Measurements from ENCODE around the gene TSHZ2.

TSHZ2 gene

DNA sequence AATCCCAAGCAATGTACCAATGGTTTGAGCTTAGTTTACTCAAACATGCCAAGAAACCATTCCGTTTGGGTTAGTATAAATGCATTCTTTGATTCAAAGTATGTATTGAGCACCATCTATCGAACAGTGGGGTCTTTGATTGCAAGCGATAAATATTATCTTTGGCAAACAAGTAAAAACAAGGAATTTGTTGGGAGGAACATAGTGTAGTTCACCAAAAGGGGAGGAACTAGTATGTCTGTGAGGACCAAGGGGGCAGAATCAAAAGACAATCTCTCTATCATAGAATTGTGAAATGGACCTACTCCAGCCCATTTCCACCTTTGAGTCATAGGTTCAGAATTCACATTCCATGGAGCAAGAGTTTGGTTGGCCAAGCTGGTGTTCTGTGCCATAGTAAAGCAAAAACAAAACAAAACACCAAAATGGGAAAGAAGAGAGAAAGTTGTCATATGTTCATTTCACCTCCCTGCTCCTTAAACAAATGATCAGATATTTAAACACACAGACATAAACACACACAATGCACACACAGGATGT lies 266.0 kb downstream of the TSHZ2 start:
- no peak for DNase-seq (ENCODE audit: low read depth, low spot score)

DNA sequence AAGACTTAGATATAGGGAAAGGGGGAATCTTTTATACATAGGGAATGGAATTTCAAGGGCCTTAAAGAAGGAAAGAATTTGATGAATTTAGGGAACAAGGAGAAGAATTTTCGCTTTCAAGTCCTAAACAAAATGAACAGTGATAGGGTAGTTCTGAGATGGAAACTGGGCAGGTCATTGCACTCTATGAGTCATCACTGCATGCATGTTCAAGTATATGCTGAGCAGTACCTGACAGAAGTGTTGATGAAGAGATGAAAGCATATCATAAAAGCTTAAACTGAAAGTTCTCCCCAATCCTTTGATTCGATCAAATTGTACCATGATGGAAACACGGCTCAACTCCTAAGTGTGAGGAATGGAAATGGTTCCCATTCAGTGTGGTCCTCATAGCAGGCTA lies 271.0 kb downstream of the TSHZ2 start:
- DNase-seq (ENCODE audit: low read depth, low spot score) = no peak

DNA sequence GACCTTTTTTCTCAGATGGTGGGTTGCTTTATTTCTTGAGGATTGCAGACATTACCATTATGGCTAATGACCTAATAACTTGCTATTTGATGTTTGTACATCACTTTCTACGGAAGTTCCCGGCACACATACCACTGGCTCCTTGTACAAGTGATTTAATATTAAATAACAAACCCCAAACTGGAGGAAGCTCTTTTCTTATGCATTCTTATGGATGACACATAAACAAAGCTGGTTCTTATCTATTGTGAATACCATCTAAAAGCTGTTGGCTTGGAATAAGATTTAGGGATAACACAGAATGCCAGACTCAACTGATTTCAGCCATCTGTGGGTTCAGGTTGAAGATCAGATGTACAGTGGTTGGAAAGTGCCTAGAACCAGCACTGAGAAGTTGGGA lies 272.6 kb downstream of the TSHZ2 start:
- no peak for DNase-seq (ENCODE audit: low read depth, low spot score)

DNA sequence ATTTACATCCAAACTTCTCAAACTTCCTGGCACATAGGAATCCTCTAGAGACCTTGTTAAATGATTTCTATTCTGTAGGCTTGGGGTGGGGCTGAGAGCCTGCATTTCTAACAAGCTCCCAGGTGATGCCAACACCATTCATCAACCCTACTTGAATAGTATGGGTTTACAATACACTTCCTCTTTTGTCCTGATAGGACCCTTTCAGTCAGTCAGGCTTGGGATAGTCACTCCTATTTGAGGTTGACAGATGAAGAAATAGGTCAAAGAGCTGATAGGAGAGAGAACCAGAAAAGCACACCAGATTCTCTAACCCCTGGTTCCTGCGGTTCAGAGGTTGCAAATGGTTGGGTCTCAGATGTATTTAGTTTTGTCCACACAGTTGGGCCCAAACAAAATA lies 273.4 kb downstream of the TSHZ2 start:
- no peak for DNase-seq (ENCODE audit: low read depth, low spot score)

DNA sequence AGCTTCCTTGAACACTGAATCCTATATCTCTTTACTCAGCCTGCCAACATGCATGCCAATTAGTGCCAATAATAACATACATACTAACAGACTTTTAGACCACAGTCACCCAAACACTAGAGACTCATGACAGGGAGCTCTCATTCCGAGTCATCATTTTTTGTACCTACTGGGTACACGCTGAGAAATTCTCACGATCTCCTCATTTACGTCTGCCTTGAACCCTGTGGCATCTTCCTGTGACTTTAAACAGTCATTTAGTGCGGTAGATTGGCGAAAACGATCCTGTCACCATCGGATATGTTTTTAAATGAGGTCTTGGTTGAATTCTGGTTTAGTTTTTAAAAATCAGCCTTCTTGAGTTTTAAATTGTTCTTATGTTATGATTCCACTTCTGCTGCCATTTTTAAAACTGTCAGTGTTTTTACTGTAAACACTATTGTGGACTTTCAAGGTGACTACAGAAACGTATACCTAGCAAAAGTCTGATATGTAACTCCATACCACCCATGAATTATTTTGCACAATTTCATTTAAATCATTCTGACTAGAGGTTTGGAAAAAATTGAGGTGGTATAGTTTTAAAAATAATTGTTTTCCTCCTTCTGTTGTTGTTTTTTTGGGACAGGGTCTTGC lies 275.4 kb downstream of the TSHZ2 start:
- DNase-seq (ENCODE audit: low read depth, low spot score) = no peak

DNA sequence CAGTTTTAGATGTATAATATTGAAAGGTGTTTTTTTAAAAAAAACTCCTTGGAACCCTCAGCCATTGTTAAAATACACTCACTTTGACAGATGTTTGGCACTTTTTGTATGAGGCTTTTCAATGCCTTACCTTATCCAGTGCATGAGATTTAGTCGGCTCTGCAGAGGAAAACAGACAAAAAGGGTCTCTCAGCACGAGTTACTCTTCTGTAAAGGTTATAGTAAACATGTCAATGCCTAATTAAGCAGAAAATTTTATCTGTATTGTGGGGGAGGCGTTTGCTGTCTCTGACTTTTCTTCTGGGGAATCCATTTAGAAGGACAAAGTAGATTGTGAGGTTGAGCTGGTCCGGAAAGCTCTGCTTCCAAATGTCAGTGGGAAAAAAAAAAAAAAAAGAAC lies 278.3 kb downstream of the TSHZ2 start:
- DNase-seq (ENCODE audit: low read depth, low spot score) = no peak

DNA sequence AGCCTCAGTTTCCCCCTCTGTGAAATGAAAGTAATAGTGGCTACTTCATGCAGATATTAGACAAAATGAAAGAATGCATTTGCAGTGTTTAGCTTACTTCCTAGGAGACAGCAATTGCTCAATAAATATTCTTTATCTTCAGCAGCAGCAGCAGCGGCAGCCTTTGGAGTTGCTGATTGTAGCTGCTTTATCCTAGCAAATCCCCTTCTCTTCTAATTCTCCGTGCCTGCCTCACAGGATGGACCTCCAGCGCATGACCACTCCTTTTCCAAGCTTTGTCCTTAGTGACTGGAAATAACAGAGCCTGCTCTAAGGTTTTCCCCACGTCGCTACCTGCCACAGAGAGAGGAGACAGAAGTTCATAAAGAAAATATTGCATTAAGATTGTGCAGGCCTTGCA lies 279.8 kb downstream of the TSHZ2 start:
- no peak for DNase-seq (ENCODE audit: low read depth, low spot score)

DNA sequence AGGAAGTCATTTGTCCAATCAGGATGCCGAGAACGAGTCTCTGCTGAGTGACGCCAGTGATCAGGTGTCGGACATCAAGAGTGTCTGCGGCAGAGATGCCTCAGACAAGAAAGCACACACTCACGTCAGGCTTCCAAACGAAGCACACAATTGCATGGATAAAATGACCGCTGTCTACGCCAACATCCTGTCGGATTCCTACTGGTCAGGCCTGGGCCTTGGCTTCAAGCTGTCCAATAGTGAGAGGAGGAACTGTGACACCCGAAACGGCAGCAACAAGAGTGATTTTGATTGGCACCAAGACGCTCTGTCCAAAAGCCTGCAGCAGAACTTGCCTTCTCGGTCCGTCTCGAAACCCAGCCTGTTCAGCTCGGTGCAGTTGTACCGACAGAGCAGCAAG lies 281.5 kb downstream of the TSHZ2 start:
- no peak for DNase-seq (ENCODE audit: low read depth, low spot score)

DNA sequence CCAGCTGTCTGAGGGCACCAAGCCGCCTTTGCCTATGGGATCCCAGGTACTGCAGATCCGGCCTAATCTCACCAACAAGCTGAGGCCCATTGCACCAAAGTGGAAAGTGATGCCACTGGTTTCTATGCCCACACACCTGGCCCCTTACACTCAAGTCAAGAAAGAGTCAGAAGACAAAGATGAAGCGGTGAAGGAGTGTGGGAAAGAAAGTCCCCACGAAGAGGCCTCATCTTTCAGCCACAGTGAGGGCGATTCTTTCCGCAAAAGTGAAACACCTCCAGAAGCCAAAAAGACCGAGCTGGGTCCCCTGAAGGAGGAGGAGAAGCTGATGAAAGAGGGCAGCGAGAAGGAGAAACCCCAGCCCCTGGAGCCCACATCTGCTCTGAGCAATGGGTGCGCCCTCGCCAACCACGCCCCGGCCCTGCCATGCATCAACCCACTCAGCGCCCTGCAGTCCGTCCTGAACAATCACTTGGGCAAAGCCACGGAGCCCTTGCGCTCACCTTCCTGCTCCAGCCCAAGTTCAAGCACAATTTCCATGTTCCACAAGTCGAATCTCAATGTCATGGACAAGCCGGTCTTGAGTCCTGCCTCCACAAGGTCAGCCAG lies 283.0 kb downstream of the TSHZ2 start:
- DNase-seq (ENCODE audit: low read depth, low spot score) = no peak

DNA sequence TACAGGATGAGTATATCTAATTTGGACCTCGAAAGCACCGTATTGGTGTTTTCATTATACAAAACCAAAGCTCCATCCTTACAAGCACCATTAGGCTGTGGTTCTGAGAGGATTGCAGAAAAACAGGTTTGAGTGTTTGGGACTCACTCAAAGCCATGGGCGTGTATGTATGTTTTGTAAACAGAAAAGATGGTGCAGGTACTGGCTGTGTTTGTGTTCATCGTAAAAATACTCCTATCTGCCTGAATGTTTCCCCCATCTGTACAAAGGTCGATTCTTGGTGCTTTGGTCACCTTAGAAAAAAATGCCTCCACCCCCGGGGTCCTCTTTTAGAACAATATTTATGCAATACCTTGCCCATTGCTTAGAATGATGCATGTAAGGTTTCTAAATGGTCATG lies 286.6 kb downstream of the TSHZ2 start:
- DNase-seq (ENCODE audit: low read depth, low spot score) = no peak

DNA sequence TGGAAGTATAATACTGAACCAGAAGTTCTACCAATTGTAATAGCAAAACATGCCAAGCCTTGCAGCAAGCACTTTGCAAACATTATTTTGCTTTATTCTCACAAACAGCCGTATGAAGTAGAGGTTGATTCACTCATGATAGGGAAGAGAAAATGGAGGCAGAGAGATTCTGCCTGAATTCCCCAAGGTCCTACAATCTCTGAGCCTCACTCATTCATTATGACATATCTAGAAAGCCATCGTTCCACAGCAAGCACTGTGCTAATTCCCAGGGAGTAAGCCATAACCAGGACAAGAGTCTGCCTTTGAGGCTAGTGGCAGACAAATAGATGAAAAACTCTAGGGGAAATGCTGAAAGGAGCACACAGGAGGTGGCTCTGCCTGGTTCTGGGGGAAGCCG lies 288.0 kb downstream of the TSHZ2 start:
- DNase-seq (ENCODE audit: low read depth, low spot score) = no peak

DNA sequence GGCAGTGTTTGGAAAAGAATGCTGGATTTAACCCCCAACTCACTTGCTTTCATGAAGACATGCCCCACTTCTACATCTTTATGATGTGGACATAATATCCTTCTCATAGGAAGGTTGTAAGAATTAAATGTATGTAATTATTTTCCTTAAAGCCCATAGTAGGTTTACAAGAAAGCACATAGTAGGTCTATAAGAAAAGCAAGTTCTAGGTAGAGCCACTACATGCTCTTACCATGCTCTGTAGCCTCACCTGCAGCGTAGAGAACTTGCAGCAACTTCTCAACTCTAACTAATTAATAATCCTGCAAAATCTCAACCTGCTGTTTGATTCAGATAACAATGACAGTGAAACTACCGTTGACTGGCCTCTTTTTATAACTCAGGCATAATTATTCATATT lies 288.4 kb downstream of the TSHZ2 start:
- no peak for DNase-seq (ENCODE audit: low read depth, low spot score)

DNA sequence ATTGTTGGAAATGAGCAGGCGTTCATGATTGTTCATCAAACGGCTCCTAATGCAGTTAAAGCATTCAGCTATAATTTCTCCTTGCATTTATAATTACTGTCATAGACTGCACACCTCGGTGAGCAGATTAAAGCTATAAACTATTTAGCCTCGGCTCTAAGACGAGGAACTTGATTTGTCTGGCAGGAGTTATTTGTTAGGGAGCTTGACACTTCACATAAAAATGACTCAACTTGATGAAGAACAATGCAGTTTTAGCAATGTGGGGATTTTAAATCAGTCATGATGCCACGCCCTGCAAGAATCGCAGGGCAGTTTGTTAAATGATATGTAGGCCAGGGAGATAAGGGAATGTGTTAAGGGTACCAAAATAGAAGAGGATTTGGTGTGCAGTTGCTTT lies 290.2 kb downstream of the TSHZ2 start:
- no peak for DNase-seq (ENCODE audit: low read depth, low spot score)

DNA sequence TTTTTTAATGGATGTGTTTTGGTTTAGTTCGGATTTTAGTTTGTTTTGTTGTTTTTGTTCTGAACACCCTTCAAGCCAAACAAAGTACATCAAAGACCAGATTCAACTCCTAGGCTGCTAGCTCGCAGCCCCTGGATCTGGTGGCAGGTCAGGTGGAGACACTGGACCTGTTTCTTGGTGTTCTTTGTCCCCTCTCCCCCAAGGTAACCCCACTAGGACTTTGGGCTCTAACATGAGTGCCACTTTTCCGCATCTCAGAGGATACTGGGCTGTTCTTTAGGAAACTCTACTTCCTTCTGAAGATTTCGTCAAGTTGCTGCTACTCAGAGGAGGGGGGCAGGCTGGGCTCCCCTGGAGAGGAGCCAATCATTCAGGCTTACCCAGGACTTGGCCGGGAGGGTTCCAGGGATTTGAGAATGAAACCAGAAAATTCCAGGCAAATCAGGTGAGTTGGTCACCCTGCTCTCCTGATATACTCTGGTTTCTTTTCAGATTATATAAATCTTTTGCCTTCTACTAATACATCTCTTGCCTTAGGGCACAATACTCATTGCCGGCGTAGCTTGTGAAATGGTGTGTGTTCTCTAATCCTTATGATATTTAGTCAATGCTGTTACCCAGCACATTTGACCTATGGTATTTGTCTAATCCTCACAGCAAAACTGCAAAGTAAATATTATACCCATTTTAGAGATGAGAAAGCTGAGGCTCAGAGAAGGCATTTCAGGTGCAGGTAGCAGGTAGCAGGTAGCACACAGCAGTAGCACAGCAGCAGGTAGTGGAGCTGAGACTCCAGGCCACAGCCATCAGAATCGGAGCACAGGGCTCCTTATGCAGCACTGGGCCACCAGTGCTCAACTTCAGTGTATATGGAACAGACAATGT lies 291.6 kb downstream of the TSHZ2 start:
- DNase-seq (ENCODE audit: low read depth, low spot score) = no peak

DNA sequence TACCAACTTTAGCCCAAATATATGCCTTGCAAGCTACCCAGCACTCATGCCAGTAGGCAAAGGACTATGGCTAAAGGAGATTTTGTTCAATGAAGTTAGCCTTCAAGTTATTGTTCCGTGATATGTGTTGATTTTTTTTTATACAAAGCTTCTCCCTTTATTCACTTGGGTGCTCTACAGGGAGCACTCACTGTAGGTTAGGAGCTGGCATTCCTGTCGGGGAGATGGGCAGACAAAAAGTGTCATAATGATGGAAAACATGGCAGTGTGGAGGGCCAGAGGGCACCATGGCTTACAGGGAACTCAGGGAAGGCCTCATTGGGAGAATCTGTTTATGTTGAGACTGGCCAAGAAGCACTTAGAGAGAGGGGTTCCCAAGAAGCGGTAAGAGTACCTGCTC lies 292.4 kb downstream of the TSHZ2 start:
- DNase-seq (ENCODE audit: low read depth, low spot score) = no peak

DNA sequence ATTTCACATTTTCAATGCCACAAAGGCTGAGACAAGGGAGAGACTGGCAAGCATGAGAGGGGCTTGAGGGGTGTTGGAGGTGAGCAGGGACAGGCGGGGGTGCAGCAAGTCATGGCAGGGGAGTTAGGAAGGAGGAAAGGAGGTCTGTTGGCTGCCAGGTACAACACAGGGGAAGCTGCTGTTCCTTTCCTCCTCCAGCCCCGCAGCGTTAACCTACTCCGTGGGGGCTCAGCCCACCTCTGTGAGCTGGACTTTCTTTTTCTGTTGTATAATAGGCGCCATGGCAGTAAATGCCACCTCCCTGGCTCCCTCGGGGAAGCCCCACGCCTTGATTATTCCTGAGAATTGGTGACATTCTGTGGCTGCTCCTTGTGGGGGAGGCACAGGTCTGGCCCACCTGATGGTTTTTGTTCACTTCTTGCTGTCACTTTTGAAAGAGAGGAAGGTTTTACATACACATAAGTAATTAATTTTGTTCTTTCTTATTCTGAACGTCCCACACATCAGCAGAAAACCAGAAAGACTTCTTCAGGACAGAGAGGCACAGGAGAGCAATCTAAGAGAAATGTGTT lies 293.2 kb downstream of the TSHZ2 start:
- DNase-seq (ENCODE audit: low read depth, low spot score) = no peak

DNA sequence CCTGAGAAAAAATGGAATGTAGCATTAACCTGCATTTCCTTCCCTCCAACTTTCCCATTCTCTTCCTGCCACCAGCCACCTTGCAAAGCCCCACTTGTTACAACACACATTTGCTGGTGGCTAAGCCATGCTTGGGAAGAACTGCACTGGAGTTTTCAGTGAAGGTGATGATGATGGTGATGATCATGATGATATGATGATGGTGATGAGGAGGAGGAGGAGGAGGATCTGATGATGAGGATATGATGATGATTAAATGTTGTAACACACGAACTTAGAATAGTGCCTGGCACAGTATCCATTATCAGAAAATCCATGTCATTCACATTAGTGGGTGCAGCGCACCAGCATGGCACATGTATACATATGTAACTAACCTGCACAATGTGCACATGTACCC lies 297.2 kb downstream of the TSHZ2 start:
- no peak for DNase-seq (ENCODE audit: low read depth, low spot score)

DNA sequence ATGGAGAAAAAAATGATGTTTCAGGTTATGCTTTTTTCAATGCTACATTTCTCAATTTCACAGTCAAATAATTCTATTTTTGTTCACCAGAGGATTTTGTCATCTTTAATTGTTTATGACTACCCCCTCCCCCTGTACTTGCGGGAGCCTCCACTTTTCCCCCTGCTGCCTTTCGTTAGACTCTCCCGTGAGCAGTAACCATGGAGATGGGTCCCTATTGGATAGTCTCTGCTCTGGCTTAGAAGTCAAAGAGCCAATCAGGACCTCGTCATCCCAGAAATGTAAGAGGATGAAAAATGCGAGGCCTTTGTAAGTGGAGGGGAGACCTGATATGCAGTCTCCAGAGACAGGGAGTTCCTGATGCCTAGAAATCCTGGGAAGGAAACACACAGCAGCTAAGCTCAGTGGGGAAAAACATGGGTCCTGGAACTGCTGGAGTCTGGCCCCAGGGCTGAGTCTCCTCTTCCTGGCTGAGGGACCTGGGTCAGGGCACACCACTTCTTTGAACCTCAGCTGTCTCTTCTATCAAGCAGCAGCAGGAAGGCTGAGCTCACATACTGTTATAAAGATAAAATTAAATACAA lies 298.7 kb downstream of the TSHZ2 start:
- no peak for DNase-seq (ENCODE audit: low read depth, low spot score)

DNA sequence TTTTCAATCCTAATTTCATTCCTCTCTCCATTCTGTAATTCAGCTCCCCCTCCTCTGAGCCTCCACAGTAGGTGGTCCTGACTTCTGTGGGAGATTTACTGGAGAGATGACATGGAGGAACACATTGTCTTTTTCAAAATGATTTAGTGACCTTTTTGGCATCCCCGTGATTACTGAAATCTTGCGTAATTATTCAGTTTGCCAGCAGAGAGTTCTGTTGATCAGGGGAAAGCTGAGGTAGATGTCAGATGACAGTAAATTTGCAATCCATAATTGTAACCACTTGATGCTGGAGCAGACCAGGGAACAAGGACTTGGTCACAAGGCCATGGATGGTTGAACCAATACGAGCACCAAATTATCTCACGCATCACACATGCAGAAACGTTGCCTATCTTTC lies 302.2 kb downstream of the TSHZ2 start:
- no peak for DNase-seq (ENCODE audit: low read depth, low spot score)

DNA sequence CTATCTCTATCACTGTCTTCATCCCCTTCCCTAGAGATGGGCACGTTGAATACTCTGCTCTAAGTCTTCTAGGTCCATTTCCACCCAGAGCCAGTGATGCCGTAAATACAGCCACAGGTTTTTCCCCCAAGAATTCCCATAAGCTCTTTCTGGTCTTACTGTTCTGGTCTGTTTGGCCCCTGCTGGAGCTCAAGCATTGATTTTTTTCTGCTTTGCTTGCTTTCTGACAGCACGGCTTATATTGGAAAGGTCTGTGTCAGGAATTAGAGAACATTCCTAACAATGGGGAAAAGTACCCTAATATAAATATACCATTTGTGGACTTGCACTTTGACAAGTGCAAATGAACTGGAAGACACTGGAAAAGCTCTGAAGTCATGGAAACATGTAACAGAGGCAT lies 302.6 kb downstream of the TSHZ2 start:
- DNase-seq (ENCODE audit: low read depth, low spot score) = no peak

DNA sequence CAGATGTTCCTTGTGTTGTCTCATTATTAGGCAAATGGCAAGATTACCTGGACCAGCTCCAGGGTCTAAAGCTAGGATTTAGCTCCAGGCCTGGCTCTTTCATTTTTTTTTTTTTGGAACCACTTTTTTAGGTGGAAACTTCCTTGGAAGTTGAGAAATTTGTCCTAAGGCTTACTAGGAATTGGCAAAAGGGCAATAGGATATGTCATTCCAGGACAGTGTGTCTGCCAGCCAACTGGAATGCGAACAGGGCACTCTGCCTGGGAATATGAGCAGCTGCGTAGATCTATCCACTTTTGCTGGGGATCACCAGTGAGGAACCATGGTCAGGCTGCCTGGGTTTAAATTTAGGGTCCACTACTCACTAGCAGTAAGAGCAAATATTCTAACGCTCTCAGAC lies 304.0 kb downstream of the TSHZ2 start:
- no peak for DNase-seq (ENCODE audit: low read depth, low spot score)

DNA sequence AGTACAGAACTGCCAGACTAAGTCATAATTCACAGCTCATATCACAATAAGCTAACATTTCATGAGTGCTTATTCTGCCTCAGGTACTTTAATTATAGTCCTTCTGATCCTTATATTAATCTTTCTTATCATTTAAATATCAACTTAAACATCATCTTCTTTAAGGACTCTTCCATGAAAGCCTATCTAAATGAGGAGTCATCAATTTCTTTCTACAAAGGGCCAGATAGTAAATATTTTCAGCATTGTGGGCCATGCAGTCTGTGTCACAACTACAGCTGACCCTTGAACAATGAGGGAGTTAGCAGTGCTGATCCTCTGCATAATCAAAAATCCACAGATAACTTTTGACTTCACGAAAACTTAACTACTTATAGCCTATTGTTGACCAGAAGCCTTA lies 306.4 kb downstream of the TSHZ2 start:
- DNase-seq (ENCODE audit: low read depth, low spot score) = no peak
